ENCODE data around the gene ENG. TPM values are rescaled to one million over a fixed set of nuclear protein-coding genes. Genes with fewer than 3 reads are reported as not detected.

ENG gene
- polyA plus RNA-seq, 2 of the 4 experiments (the other 2 are of a cell fraction), result 0.08 TPM; not detected in 1

- H3K4me3 ChIP-seq, result no peak overlapping the region
- no peak for FAIRE-seq
- H3K27ac ChIP-seq, result no peak overlapping the region
- TF ChIP-seq ZNF302 (CRISPR knock-in tag; IDR thresholded peaks at IDR 0.05) (no peak), EP300 (IDR thresholded peaks at IDR 0.05) (no peak), ESRRA (IDR thresholded peaks at IDR 0.05; ENCODE audit: borderline replicate concordance, low read length) (no peak), ZC3H11A (IDR thresholded peaks at IDR 0.05) (no peak), RFX5 (IDR thresholded peaks at IDR 0.05) (no peak), ZFP36 (IDR thresholded peaks at IDR 0.05; ENCODE audit: borderline replicate concordance, partially characterized antibody) (no peak), ATOH8 (CRISPR knock-in tag; IDR thresholded peaks at IDR 0.05; ENCODE audit: low read depth) (no peak), MAX (IDR thresholded peaks at IDR 0.05) (no peak)
- DNase-seq (ENCODE audit: low read depth in 1 of 2, low spot score in 1 of 2), result no peak
- ATAC-seq, result peak; percentile 9 to 24; a peak in 4 of 6 replicates
- 97% methylated on average over 14 of the region's 17 CpGs for WGBS (ENCODE audit: missing lambda C conversion rate)
- H3K9me3 ChIP-seq, result no peaks in the 10 kb centered on the region
- ChIA-PET CTCF (interaction anchor here (1.0 to 3.2 kb wide), 8 partner anchors 9 to 83 kb away, joined by 3 to 22 read pairs (median 4); partner anchors contain the start of gene CDK9), POLR2A (interaction anchor here (1.0 kb wide), 1 partner anchor 15 kb away, joined by 4 read pairs; the partner anchor contains the start of gene FPGS)
- H3K4me2 ChIP-seq, result no peak overlapping the region
- H3K4me1 ChIP-seq, result no peaks in the 10 kb centered on the region
These were observed 36.5 kb downstream of the ENG start for GRCh38 chr9:127817881-127818434.

GRCh38 chr9:127816728-127817127 is 37.7 kb downstream of the ENG start:
- no peaks in the 10 kb centered on the region for H3K9me3 ChIP-seq
- H3K4me2 ChIP-seq, result no peak overlapping the region
- no peak for TF ChIP-seq RAD21 (conservative IDR thresholded peaks at IDR 0.05 in 1 of 2, IDR thresholded peaks at IDR 0.05 in 1 of 2)
- TF ChIP-seq NFE2L2 (conservative IDR thresholded peaks at IDR 0.05; ENCODE audit: low read length), result no peak
- TF ChIP-seq EHMT2 (IDR thresholded peaks at IDR 0.05; ENCODE audit: low read depth), result no peak
- TF ChIP-seq NPAS2 (CRISPR knock-in tag; IDR thresholded peaks at IDR 0.05; ENCODE audit: borderline replicate concordance), result no peak
- no peak for TF ChIP-seq SREBF2 (IDR thresholded peaks at IDR 0.05)
- no peak for TF ChIP-seq HEYL (CRISPR knock-in tag; IDR thresholded peaks at IDR 0.05)
- no peak for TF ChIP-seq RARB (CRISPR knock-in tag; IDR thresholded peaks at IDR 0.05)
- TF ChIP-seq MYC (IDR thresholded peaks at IDR 0.05; ENCODE audit: borderline replicate concordance, low read length), result no peak
- TF ChIP-seq CTCF (IDR thresholded peaks at IDR 0.05), result no peak
- TF ChIP-seq GATA3 (IDR thresholded peaks at IDR 0.05; ENCODE audit: borderline replicate concordance), result no peak
- TF ChIP-seq BCL3 (IDR thresholded peaks at IDR 0.05), result no peak
- TF ChIP-seq PHF8 (IDR thresholded peaks at IDR 0.05; ENCODE audit: borderline replicate concordance, low read depth), result no peak
- no peak for TF ChIP-seq HOXB13 (CRISPR knock-in tag; IDR thresholded peaks at IDR 0.05; ENCODE audit: low read depth)
- TF ChIP-seq MAX (IDR thresholded peaks at IDR 0.05), result no peak
- TF ChIP-seq CBX2 (IDR thresholded peaks at IDR 0.05; ENCODE audit: borderline replicate concordance, low read depth), result no peak
- TF ChIP-seq RFX5 (IDR thresholded peaks at IDR 0.05), result no peak
- no peak for TF ChIP-seq BHLHE40 (IDR thresholded peaks at IDR 0.05; ENCODE audit: low read depth, low read length)
- no peak for TF ChIP-seq HMGXB4 (CRISPR knock-in tag; IDR thresholded peaks at IDR 0.05; ENCODE audit: borderline replicate concordance)
- FAIRE-seq (no peak), DNase-seq (ENCODE audit: low read depth in 1 of 2, low spot score in 1 of 2) (no peak), ATAC-seq (peak; percentile 2 to 13; a peak in 3 of 6 replicates)
- H3K27ac ChIP-seq, result no peak overlapping the region
- ChIA-PET CTCF (interaction anchor here (1.0 to 3.2 kb wide), 5 partner anchors 10 to 53 kb away, joined by 3 to 22 read pairs (median 6); no protein-coding TSS in a partner anchor), POLR2A (no interaction called here)
- no peaks in the 10 kb centered on the region for H3K4me1 ChIP-seq
- 97% methylated on average over 5 of the region's 8 CpGs for WGBS (ENCODE audit: missing lambda C conversion rate)
- no peak overlapping the region for H3K4me3 ChIP-seq
